Breast epithelium (tissue), 3 donors: ENCODE results near the gene TMEM208.

Experiments
- POLR2A ChIP-seq: fragments of 450-650 bp; IDR thresholded peaks from one replicate; pipeline ENCODE4 v1.6.1; 2016; ENCODE audit warnings: antibody characterized with exemption, mild to moderate bottlenecking, moderate library complexity
- POLR2AphosphoS5 ChIP-seq, 3 donors: sonication (generic); formaldehyde crosslinking; IDR thresholded peaks; one replicate each; pipeline ENCODE4 v1.6.1; 2017; ENCODE audit warnings: antibody characterized with exemption in 3 of 3
- TF ChIP-seq, protein P1 (sequence below), 3 donors: fragments of 450-650 bp; IDR thresholded peaks; one replicate each; pipeline ENCODE4 v1.5.1; 2016 to 2017; ENCODE audit warnings: antibody characterized with exemption in 3 of 3, mild to moderate bottlenecking in 3 of 3, moderate library complexity in 3 of 3

DNA sequence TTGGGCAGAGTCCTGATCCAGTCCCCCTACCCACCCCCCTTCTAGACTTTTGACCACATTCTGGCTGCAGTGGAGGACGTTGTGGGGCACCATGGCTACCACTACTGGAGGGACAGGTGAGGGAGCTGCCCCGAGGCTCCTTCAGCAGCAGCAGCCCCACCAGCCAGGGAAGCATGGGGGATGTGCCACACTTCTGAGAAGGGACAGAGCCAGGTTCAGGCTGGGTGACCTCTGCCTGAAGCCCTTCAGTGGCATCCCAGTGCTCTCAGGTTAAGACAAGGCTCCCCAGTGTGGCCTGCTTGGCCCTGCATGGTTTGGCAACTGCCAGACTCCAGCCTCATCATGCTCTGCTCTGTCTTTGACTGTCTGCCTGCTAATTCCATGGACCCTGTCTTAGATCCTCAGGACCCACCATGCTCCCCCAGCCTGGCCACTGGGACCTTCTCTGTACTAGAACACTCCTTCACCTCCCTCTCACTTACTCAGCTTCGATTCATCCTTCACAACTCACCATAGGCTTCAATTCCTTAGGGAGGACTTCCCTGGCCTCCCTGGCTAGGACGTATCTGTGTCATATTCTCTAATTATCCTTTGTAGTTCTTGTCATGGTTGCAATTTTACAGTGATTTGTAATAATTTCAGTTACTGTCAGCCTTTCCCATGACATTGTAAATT is 30.7 kb downstream of the TMEM208 start:
- TF ChIP-seq POLR2AphosphoS5 (IDR thresholded peaks at IDR 0.05) (no peak), POLR2A (no peak)
- TF ChIP-seq, protein P1, sequence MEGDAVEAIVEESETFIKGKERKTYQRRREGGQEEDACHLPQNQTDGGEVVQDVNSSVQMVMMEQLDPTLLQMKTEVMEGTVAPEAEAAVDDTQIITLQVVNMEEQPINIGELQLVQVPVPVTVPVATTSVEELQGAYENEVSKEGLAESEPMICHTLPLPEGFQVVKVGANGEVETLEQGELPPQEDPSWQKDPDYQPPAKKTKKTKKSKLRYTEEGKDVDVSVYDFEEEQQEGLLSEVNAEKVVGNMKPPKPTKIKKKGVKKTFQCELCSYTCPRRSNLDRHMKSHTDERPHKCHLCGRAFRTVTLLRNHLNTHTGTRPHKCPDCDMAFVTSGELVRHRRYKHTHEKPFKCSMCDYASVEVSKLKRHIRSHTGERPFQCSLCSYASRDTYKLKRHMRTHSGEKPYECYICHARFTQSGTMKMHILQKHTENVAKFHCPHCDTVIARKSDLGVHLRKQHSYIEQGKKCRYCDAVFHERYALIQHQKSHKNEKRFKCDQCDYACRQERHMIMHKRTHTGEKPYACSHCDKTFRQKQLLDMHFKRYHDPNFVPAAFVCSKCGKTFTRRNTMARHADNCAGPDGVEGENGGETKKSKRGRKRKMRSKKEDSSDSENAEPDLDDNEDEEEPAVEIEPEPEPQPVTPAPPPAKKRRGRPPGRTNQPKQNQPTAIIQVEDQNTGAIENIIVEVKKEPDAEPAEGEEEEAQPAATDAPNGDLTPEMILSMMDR (IDR thresholded peaks at IDR 0.05), result no peak
